ENCODE results near the gene GLUL. TPM values are rescaled to one million over a fixed set of nuclear protein-coding genes. Genes with fewer than 3 reads are reported as not detected.

Gene GLUL
- total and polyA plus RNA-seq, 7 donors: 414 to 1,489 (median 757) TPM

DNA sequence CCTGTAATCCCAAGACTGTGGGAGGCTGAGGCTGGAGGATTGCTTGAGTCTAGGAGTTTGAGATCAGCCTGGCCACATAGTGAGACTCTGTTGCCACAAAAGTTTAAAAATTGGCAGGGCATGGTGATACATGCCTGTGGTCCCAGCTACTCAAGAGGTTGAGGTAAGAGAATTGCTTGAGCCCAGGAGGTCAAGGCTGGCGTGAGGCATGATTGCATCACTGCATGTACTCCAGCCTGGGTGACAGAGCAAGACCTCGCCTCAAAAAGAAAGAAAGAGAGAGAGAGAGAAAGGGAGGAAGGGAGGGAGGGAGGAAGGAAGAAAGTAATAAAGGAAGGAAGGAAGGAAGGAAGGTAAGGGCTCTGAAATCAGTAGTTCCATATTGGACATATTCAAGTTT lies 25.0 kb downstream of the GLUL start:
- Histone ChIP-seq H3K4me3 (no peak overlapping the region), H3K9me3 (no peaks in the 10 kb centered on the region), H3K27me3 (no peaks in the 10 kb centered on the region), H3K27ac (no peak overlapping the region), H3K36me3 (no peaks in the 10 kb centered on the region), H3K4me1 (no peaks in the 10 kb centered on the region)
- no peak for DNase-seq
- intact Hi-C loops (cut with DNase I): no loop called here
- WGBS, 2 donors: 92% methylated on average over 2 of the region's 2 CpGs
- TF ChIP-seq POLR2A (IDR thresholded peaks at IDR 0.05): no peak

- Histone ChIP-seq H3K27me3 (no peaks in the 10 kb centered on the region), H3K4me1 (no peaks in the 10 kb centered on the region), H3K27ac (no peak overlapping the region), H3K4me3 (no peak overlapping the region), H3K36me3 (no peaks in the 10 kb centered on the region), H3K9me3 (no peaks in the 10 kb centered on the region)
- TF ChIP-seq POLR2AphosphoS5 (IDR thresholded peaks at IDR 0.05): no peak
- WGBS, 2 donors: 78 to 79% methylated on average over 7 of the region's 7 CpGs
- intact Hi-C loops (cut with DNase I): no loop called here
- no peak for DNase-seq
Observed at GRCh38 chr1:182359645-182360044, 31.9 kb downstream of the GLUL start.

- WGBS, 2 donors: 89 to 95% methylated on average over 4 of the region's 4 CpGs
- intact Hi-C loops (cut with DNase I): no loop called here
Observed at GRCh38 chr1:182357913-182358312, 33.7 kb downstream of the GLUL start.

DNA sequence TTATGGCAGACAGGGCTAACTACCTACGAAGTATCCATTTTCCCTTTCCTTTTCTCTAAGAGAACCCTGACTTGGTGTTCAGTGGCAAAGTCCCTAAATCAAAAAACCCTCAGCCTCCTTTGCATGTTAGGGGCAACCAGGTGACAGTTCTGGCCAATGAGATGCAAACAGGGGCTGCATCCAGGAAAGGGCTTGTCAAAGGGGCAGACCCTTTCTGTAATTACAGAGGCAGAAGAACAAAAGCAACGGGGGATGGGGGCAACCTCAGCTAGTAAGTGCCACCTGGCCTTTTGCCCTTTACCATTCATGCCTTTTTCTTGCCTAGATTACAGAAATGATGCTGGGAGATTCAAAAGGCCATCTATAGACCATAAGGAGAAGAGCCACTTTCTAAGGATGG lies 34.4 kb downstream of the GLUL start:
- WGBS, 2 donors: 76 to 81% methylated on average over 2 of the region's 2 CpGs
- Histone ChIP-seq H3K27ac (no peak overlapping the region), H3K27me3 (no peaks in the 10 kb centered on the region), H3K9me3 (no peaks in the 10 kb centered on the region), H3K4me3 (no peak overlapping the region), H3K36me3 (no peaks in the 10 kb centered on the region), H3K4me1 (no peaks in the 10 kb centered on the region)
- intact Hi-C loops (cut with DNase I): no loop called here
- DNase-seq: no peak
- TF ChIP-seq EP300 (IDR thresholded peaks at IDR 0.05): no peak
- TF ChIP-seq POLR2A (IDR thresholded peaks at IDR 0.05): no peak
- no peak for TF ChIP-seq CTCF (IDR thresholded peaks at IDR 0.05)
- no peak for TF ChIP-seq POLR2AphosphoS5 (IDR thresholded peaks at IDR 0.05)

More at GRCh38 chr1:182357913-182358312, 33.7 kb downstream of the GLUL start:
- Histone ChIP-seq H3K27ac (no peak overlapping the region), H3K9me3 (no peaks in the 10 kb centered on the region), H3K27me3 (no peaks in the 10 kb centered on the region), H3K4me3 (no peak overlapping the region), H3K36me3 (no peaks in the 10 kb centered on the region), H3K4me1 (no peaks in the 10 kb centered on the region)
- DNase-seq: no peak
- TF ChIP-seq POLR2A (IDR thresholded peaks at IDR 0.05) (no peak), EP300 (IDR thresholded peaks at IDR 0.05) (no peak), CTCF (IDR thresholded peaks at IDR 0.05) (no peak), POLR2AphosphoS5 (IDR thresholded peaks at IDR 0.05) (no peak)

DNA sequence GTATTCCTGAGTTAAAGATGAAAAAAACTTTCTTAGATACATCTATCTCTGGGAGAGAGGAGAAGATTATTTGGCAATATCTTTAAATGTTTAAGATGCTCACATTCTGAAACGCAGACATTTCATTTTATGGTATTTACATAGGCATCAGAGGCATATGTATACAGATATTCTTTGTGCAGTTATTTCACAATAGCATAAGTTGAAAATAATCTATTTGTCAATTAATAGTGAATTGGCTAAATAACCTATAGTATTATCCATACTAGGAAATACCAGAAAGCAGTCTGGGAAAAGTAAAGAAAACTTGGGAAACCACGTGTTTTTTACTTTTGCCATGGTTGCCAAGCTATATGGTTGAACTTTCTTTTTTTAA lies 35.9 kb downstream of the GLUL start:
- no peaks in the 10 kb centered on the region for H3K27me3 ChIP-seq
- intact Hi-C loops (cut with DNase I): no loop called here
- H3K4me1 ChIP-seq: peaks cover 0 to 10% (median 4%) of the 10 kb centered on the region in 4 donors
- no peak overlapping the region for H3K4me3 ChIP-seq
- no peaks in the 10 kb centered on the region for H3K9me3 ChIP-seq
- TF ChIP-seq EP300 (IDR thresholded peaks at IDR 0.05): no peak
- TF ChIP-seq CTCF (IDR thresholded peaks at IDR 0.05): no peak
- TF ChIP-seq POLR2AphosphoS5 (IDR thresholded peaks at IDR 0.05): no peak
- TF ChIP-seq POLR2A (IDR thresholded peaks at IDR 0.05): no peak
- DNase-seq: no peak
- H3K27ac ChIP-seq: no peak overlapping the region
- 31 to 71% methylated on average over 2 of the region's 2 CpGs for WGBS, 2 donors
- H3K36me3 ChIP-seq: no peaks in the 10 kb centered on the region

DNA sequence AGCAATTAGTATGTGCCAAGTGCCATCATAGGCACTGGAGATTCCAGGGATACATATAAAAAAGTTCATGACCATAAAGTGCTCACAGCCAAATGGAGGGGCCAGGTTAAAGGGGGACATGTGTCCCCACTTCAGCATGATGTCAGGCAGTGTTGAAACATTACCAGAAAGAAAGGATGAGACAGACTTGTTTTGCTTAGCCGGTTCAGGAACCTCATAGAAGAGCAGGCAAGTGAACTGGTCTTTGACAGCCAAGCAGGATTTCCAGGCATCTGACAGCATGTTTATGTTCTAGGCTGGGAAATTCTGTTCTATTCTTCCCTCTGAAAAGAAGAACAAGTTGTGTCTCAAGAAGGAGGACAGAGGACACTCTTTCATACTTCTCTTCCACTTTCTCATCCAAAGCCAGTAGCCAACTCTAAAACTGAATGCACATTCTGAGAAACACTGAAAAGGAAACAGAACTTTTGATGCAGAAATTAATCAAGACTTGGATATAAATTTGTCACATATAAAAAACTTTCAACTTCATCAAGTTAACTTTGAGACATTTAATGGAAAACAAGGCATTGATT lies 39.7 kb downstream of the GLUL start:
- TF ChIP-seq EP300 (IDR thresholded peaks at IDR 0.05) (peak in 2 of 4 donors; percentile 71 to 72), POLR2AphosphoS5 (IDR thresholded peaks at IDR 0.05) (peak; percentile 18 to 67 (median 58)), POLR2A (IDR thresholded peaks at IDR 0.05) (no peak)
- Histone ChIP-seq H3K27ac (peak overlapping the region; percentile 13 to 68 (median 40)), H3K4me3 (no peak overlapping the region), H3K9me3 (no peaks in the 10 kb centered on the region), H3K27me3 (no peaks in the 10 kb centered on the region), H3K36me3 (no peaks in the 10 kb centered on the region), H3K4me1 (peaks cover 0 to 26% (median 20%) of the 10 kb centered on the region in 4 donors)
- WGBS, 2 donors: 85 to 88% methylated on average over 1 of the region's 1 CpG
- DNase-seq: no peak
- intact Hi-C loops (cut with DNase I): loop anchor here (5.0 kb wide), 1 partner anchor 60 kb away; no protein-coding TSS in a partner anchor

All from sigmoid colon (tissue), 7 donors.